ENCODE measurements around the gene DMAP1.

Gene DMAP1

DNA sequence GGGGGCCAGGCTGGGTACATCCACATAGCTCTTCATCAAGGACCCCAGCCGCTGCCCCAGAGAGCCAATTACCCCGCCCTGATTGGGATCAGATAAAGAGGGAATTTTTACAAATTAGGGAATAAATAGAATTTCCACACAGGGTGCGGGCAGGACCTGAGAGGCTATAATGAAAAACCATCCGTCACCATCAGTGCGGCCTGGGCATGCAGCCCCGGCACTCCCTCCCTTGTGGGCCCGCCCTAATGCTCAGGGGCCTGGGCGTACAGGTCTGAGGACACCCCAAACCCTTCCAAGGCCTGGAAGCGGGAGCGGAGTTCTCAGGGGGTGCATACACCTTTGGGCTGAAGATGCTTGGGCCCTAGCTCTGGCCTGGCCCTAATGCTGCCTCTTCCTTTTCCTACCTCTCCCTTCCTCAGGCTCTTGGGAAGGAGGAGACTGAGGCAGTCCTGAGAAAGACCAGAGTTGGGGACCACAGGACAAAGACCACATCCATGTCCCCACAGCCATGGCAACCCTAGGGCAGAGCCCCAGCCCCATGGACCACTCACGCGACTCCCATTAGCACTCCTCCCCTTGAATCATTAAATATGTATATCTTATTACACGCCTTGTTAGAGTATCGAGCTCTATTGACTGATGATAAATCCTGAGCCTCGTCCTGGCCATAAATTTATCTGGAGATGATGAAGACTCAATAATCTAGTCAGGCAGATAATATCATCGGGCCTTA, 16.3 kb downstream of the DMAP1 start:
- no peak for FAIRE-seq

DNA sequence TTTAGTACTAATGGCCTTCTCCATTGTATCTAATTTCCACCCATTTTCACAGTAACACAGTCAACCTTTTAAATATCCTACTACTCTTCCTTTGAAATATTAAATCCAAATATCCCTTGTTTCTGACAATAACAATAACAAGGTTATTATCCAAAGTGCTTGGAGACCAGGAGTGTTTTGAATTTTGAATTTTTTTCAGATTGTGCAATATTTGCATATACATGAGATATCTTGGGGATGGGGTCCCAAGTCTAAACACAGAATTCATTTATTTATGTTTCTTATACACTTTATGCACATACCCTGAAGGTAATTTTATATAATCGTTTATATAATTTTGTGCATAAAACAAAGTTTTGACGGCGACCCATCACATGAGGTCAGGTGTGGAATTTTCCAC, 17.5 kb downstream of the DMAP1 start:
- FAIRE-seq = no peak

DNA sequence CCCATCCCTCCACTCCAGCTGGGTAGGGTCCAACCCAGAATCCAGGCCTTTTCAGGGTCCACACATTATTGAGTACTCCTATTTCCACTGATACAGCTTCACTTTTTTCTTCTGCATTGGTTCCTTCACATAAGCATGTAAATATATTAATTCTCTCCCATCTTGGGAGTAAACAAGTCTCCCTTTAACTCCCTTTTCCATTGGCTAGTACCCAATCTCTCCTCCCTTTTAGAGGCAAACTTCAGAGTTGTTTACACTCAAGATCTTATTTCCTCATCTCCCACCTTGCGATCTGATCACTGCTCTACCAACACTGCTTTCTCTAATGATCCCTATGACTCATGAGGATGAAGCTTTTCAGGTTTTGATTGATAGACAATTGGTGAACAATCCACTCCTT, 20.3 kb downstream of the DMAP1 start:
- no peak for FAIRE-seq

DNA sequence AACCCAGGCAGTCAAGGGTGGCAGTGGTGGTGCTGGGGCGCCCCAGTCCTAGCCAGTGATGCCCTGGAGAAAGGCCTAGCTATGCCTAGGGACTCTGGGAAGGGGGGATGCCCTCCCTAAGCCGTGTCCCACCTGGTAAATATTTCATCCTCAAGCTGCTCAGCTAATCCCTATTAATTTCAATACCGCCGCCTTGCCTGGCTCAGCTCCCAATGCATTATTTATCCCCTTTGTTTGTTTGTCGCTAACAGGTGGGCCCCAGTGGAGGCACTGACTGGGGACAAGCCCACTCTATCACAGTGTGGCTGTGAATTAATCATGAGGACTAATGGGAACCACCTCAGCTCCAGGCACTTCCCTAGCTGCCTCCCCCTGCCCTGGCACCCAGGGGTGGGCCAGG, 22.5 kb downstream of the DMAP1 start:
- no peak for FAIRE-seq

DNA sequence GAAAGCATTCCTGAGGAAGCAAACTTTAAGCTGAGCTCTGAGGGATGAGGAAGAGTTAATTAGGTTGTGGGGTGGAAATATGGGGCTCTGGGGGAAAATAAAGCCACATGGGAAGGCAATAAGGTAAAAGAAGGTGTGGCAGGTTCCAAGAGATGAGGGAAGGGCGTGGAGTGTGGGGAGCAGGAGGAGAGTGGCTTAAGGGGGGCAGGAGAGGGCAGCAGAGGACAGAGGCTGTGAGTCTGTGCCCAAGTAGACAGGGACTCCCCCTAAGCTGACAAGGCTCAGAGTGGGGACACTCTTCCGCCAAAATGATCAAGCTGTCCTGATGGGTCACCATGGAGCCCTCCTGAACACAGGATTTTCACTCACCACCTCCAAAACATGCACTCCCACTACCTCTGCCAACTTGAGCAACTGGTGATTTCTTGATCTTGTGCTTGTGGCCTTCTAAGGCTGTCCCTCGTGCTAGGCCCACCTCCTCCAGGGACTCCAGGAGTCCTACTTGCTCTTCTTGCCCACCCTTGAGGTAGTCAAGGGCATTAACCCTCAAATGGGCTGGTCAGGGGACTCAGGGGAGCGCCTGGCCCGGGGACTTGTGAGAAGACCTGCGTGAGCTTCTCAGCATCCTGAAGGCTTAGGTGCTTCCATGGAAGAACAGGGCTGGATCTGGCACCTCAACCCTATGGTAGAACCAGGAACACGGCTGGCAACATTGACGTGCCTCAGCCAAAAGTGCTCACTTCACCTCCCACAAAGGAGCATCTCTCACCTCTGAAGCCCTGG, 23.4 kb downstream of the DMAP1 start:
- no peak for FAIRE-seq

DNA sequence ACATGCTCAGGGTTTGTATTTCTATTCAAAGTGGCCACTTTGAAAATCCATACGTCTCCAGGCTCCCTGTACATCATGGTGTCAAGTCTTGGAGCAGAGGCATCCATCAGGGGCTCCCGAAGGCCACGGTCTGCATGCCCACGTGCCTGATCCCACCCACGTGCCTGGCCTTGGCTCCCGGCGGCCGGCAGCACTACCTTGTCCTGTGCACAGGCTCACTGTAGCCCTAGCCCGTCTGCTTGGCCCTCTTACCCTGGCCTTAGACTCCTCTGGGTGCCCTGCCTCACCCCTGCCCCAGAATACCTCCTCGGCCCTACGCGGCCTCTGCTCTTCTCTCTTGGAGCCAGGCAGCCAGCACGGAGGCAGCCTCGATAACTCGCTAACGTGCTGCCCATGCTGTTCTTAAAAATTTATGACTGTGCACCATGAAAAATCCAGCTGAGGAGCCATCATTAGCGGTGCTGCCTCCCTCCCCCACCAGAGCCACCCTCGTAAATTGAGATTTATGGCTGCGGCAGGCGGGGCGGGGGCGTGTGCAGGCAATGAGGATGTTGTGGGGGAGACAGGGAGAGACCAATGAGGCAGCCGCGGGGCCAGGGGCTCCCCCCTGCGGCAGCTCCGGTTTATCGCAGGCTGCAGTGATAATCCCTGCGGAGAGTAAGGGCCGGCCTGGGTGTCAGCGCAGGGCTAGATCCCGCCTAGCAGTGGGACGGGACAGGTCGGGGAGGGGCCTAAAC, 24.6 kb downstream of the DMAP1 start:
- no peak for FAIRE-seq

DNA sequence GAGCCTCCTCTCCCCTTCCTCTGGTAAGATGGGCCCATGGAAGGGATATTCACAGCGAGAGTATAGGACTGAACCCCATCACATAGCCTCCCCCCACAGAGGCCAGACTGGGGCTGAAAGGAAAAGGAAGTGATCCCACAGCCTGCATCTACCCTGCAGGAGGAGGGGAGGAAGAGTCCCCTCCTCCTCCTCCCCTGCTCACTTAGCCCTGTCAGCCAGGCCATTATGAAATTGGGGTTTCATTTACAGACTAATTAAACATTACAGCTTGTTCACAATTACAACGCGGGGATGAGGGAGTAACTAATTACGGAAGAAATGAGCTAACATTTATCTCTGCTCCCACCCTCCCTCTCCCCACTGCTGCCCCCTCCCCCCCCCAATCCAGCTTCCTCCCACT, 25.4 kb downstream of the DMAP1 start:
- FAIRE-seq = no peak

DNA sequence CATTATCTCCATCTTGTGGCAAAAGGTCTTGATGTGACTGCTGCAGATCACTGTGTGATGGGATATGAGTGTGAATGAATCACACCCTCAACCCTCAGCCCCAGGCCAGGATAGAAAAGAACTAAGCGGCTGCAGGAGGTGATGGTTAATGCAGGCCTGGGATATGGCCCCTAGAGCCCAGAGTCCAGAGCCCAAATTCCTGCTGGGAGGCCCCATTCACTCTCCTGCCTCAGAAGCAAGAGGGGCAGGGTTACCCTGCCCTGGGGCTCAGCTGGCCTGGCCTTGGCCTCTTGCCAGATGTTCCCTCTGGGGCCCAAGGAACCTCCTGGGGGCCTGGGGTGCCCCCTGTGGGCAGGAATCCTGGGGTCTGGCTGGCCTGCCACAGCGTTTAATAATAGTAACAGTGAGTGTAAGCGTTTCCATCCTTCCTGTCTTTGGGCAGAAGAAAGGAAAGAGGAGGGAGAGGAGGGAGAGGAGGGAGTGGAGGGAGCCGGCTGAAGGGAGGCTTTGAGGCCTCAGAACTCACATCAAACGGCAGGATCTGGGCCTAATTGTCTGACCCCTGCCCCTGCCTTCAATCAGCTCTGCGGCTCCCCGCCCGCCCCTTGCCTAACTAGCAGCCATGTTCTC, 26.2 kb downstream of the DMAP1 start:
- FAIRE-seq = no peak

DNA sequence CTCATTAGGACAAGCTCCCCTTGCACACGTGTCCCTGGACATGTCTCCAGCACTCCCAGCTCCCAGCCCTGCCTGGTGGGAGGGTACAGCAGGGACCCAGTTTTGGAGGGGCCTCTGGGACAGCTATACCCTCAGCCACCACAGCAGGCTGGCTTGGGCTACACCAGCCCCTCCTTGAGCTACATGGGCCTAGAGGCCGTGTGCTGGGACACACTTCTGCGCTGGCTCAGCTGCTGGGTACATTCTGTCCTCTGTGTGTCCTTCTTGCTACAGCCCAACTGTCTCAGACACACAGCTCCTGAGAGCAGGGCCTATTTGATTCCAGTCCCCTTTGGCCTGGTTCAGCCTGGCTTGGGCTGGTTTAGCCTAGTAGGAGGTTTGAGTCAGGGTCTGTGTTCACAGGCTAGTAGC, 26.7 kb downstream of the DMAP1 start:
- FAIRE-seq = no peak

DNA sequence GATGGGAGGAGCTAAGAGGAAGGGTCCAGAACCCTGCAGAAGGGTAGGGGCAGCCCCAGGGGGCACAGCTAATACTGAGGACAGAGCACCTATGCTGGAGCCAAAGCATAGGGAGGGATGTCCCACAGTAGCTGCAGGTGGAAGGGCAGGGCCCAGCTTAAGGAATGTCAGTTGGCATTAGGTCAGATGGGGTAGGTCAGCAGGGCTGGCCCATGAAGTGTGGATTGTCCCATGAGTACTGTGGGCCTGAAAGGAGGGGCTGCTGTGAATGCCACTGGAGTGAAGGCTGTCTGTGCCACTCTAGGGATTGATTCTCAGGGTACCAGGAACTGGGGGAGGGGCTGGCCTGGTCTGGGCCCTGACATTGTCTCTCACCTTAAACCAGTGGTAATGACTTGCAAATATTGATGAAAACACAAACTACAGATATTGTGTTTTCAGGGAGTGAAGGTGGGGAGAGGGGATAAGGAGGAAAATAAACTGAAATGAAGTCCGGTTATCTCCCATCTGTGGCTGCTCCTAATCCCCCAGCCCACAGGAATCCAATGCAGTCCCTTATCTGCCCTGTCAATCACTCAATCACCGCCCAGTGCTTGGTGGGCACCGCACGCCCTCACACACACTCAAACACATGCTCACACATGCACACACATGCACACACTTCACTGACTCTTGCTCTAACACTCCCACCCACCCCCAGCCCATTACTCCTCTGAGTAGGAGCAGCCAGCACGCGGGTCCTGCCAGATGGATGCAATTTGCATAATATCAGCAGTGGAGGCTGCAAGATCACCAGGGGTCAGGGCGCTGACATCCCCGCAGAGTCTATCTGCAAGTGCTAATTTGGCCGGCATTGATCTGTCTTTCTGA, 27.8 kb downstream of the DMAP1 start:
- FAIRE-seq = no peak

DNA sequence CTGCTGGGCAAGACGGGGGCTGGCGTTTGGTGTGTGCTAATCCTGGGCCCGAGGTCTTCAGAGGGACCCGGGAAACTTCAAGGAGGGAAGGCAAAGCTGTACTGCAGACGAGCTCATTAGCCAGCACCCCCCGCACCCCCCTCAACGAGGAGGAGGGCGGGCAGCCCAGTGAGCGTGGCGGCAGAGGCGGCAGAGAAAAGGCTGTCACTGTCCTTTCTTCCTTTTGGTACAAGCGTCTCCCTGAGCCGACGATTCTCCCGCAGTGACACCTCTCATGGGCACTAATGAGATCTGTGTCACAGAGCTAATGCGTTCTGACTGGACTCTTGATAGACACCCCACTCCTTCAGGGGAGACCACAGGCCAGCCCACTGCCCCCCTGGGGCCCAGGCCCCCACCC, 29.5 kb downstream of the DMAP1 start:
- no peak for FAIRE-seq

DNA sequence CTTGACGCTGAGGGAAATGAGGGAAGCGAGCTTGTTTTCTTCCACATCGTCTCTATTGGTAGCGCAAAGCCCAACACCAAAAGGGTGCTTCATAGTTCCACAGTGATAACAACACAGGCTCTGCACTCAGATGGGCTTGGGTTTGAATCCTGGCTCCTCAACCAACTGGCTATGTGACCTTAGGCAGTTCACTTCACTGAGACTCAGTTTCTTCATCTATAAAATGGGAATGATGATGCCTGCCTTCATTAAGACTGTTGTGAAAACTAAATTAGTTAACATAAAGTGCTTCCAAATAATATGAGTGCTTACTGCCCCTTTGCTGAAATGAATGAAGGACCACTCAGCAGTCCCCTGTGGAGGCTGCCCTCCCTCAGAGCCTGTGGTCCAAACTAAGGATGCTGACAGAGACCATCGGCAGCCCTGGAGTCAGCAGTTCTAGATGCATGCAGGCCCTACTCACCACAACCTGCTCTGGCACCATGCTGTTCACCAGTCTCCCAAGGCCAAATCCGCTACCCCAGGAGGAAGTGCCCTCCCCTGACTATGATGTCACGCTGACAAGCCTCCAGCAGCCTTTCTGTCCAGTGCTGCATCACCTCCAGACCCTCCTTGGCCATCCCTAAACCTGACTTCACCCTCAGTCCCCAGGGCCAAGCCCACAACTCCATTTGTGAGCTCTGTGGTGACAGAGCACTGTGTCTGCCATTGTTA, 30.7 kb downstream of the DMAP1 start:
- FAIRE-seq = no peak

DNA sequence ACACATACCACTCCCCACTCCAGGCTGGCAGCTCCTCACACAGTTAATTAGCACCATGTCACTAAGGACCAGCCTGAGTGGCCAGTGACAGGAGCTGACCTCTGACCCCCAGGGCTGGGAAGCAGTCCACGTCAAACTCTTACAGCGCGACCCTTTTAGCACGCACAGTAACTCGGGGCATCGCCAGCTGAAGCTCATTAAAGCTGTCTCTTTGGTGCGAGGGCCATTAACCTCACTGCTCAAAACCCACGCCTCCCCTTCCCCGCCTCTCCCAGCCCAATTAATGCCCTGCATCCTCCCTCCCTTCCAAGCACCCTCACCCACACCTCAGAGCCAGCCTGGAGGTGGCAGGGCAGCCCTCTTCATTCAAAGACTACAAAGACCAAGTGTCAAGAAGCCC, 31.7 kb downstream of the DMAP1 start:
- no peak for FAIRE-seq

DNA sequence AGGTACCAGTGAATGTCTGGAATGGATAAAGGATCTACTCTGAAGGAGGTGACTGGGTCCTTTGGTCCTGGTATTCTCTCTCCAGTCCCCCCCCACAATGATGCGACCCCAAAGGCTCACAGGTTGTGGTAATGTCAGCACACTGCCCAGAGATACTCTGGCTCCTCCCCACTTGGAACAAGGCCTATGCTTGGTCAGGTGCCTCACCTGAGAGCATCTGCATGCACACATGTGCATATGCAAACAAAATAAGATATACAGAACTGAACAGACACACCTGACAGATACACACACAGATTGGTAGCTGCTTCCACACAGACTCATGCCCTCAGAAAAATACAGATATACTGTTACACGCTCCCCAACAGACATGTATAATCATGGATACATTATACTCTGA, 33.5 kb downstream of the DMAP1 start:
- no peak for FAIRE-seq

DNA sequence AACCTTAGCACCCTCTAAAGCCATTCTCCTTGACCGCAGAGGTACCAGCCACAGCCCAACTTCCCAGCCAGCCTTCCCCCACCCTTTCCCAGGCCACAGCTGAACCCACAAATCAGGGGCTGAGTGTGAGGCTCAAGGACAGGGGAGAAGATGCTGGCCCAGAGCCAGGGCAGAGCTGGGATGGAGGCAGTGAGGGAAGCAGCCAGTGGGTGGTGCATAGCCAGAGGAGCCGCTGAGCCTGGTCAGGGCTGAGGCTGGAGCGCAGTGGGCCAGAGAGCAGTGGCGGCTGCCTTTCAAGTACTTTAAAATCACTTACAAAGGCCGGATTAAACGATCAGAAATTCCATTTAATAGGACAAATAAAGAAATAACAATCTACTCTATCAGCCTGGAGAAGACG, 36.3 kb downstream of the DMAP1 start:
- FAIRE-seq = no peak

DNA sequence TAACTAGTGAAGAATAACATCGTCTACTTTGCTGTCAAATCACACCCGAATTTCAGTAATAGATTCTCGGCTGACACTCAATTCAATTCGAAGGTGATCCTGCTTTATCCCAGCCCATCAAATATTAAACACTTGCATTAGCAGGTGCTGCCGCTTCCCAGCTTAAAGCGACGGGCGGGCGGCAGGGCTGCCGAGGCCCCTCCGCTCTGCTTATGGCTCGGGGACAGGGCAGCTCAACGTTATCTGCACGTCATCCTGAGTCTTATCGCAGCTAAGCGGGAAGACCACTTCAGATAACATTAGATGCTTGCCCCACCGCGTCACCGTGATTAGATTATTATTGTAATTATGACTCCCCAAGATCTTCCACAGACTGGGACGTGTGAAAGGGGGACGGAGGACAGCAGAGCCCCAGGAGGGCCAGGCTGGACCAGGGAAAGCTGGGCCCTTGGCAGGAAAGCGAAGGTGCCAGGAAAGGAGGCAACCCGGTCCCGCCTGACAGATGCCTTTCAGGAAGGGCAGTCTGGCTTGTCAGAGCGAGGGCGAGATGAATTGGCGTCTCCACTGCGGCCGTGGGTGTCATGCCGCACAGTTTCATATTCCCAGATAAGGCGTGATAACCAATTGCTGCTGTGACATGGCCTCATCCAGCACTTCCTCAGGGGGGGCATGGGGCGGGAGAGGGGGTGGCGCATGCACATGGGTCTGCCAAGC, 37.0 kb downstream of the DMAP1 start:
- no peak for FAIRE-seq

DNA sequence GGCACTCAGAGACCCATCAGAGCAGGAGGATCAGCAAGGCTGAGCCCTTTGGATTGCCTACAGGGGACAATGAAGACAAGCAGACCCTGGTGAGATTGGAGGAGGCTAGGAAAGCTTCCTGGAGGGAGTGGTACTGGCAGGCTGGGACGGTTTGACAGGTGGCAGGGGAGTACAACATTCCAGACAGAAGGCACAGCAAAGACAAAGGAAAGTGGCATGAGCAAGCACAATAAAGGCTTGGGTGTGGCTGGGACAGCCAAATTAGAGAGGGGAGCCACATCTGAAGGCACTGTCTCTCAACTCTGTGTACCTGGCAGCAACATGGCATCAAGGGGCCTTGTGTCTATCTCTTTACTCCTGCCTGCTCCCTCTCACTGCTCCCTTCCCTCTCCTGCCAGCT, 38.2 kb downstream of the DMAP1 start:
- FAIRE-seq = no peak

DNA sequence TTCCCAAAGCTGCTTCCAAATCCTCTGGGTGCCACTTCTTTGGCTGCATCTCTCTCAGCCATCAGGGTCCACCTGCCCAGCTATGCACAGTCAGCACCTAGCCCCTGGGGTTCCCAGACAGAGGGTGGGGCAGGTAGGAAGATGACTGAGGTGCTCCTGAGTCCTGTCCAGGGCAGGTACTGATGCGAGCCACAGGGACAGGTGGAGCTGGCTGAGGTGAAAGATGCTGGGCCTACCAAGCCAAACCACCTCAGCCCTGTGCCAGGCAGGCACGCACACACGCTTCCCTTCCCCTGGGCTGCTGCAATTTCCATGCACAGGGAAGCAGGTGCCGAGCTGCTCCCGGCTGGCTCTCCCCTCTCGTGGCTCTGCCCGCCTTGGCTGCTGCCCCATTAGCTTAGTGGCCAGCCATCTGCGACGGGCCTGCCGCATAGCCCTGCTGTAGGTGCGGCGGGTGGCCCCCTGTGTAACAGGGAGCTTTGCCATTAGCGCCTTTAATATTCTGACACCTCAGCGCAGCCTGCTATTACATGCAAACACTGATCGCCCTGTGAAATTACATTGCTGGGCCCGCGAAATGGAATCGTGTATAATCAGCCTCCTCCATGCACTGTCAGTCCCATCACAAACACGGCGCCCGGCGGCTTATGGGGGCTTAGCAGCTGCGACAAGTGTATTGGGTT, 38.9 kb downstream of the DMAP1 start:
- no peak for FAIRE-seq

DNA sequence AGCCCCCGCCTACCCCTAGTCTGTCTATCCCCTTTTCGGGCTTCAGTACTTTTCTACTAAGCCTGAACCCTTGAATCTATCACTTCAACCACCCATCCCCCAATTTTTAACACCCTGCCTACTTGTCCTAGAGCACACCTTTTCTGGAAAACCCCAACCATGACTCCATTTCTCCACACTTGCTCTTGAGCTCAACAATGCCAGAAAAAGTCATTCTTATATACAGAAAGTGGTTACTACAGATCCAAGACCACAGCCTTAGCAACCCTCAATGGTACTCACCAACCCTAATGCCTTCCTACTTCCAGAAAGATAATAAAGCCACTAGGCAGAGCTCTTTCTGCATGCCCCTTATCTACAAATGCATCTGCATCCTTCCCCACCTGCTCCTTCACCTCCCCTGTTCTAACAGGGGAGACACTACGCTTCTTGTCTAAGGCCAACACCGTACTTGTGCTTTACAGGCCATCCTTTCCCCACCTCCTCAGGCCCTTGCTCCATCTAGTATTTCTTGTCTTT, 41.2 kb downstream of the DMAP1 start:
- FAIRE-seq = no peak
